Measurements from ENCODE around the gene DISC1.

DISC1 gene

GRCh38 chr1:231806623-231807495 is 180.3 kb downstream of the DISC1 start:
- DNase-seq (ENCODE audit: low read depth) = peak; percentile 50
- no peak overlapping the region for H3K4me3 ChIP-seq (replicated peaks; ENCODE audit: low read depth, low read length)
- TF ChIP-seq, protein P1, sequence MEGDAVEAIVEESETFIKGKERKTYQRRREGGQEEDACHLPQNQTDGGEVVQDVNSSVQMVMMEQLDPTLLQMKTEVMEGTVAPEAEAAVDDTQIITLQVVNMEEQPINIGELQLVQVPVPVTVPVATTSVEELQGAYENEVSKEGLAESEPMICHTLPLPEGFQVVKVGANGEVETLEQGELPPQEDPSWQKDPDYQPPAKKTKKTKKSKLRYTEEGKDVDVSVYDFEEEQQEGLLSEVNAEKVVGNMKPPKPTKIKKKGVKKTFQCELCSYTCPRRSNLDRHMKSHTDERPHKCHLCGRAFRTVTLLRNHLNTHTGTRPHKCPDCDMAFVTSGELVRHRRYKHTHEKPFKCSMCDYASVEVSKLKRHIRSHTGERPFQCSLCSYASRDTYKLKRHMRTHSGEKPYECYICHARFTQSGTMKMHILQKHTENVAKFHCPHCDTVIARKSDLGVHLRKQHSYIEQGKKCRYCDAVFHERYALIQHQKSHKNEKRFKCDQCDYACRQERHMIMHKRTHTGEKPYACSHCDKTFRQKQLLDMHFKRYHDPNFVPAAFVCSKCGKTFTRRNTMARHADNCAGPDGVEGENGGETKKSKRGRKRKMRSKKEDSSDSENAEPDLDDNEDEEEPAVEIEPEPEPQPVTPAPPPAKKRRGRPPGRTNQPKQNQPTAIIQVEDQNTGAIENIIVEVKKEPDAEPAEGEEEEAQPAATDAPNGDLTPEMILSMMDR (IDR thresholded peaks at IDR 0.05; ENCODE audit: low read length, missing control alignments) = peak; percentile 64

GRCh38 chr1:231807541-231807940 is 181.0 kb downstream of the DISC1 start:
- TF ChIP-seq, protein P1 (IDR thresholded peaks at IDR 0.05; ENCODE audit: low read length, missing control alignments) = no peak
- H3K4me3 ChIP-seq (replicated peaks; ENCODE audit: low read depth, low read length) = no peak overlapping the region
- DNase-seq (ENCODE audit: low read depth) = no peak

GRCh38 chr1:231808116-231808515 is 181.5 kb downstream of the DISC1 start:
- H3K4me3 ChIP-seq (replicated peaks; ENCODE audit: low read depth, low read length) = no peak overlapping the region
- no peak for DNase-seq (ENCODE audit: low read depth)
- TF ChIP-seq, protein P1 (IDR thresholded peaks at IDR 0.05; ENCODE audit: low read length, missing control alignments) = no peak

DNA sequence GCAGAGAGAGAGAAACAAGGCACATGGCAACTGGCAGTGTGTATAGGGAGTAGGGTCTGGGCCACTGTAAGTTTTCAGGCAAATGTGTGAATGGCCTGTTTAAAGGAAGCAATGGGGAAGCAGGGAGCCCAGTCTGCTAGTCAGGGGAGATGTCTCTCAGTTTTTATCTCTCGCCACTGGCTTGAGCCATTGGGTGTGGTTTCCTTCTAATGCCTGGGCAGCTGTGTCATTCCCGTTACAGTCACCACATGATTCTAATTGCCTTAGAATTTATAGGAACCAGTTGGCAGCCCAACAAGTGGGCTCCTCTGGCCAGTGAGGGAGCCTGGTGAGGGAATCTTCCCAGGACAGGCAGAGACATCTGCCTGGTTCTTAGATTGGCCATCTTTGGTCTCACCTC is 182.4 kb downstream of the DISC1 start:
- TF ChIP-seq, protein P1 (IDR thresholded peaks at IDR 0.05; ENCODE audit: low read length, missing control alignments) = no peak
- H3K4me3 ChIP-seq (replicated peaks; ENCODE audit: low read depth, low read length) = no peak overlapping the region
- DNase-seq (ENCODE audit: low read depth) = peak; percentile 65

- H3K4me3 ChIP-seq (replicated peaks; ENCODE audit: low read depth, low read length) = no peak overlapping the region
- DNase-seq (ENCODE audit: low read depth) = no peak
- TF ChIP-seq, protein P1 (IDR thresholded peaks at IDR 0.05; ENCODE audit: low read length, missing control alignments) = no peak
Measured at GRCh38 chr1:231810415-231810814, 183.8 kb downstream of the DISC1 start.

DNA sequence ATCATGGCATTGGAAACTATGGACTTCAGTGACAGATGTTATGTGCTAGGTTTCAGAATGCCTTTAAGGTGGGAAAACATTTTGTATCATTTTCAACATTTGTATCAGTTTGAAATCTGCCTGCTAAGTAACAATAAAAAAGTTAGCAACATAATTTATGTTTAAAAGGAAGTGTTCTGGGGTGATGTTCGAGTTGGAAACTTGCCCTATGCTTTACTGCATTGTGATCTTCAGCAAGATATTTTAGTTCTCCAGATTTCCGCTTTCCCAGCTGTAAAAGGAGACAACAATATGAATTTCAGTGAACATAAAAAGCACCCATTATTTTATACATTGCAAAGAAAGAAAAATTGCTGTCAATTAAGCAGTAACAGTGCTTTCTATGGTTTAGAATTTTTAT is 187.4 kb downstream of the DISC1 start:
- no peak overlapping the region for H3K4me3 ChIP-seq (replicated peaks; ENCODE audit: low read depth, low read length)
- no peak for DNase-seq (ENCODE audit: low read depth)
- TF ChIP-seq, protein P1 (IDR thresholded peaks at IDR 0.05; ENCODE audit: low read length, missing control alignments) = no peak

DNA sequence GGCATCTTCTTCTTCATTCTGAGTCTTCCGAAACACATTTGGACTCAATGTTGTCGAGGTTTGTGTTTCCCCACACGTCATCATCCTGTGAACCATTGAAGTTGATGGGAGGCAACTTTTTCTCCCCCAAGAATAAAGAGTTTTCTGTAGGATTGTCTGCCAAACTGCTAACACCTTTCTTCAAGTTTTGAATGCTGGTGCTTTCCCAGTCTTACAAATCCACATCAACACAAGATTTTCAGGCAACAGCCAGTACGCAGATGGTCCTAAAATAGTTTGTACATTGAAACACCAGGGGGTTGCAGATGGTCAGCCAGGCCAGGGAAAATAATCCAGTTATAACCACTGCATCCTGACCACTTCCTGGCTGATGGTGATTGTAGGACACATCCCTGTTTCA is 187.9 kb downstream of the DISC1 start:
- no peak for DNase-seq (ENCODE audit: low read depth)
- TF ChIP-seq, protein P1 (IDR thresholded peaks at IDR 0.05; ENCODE audit: low read length, missing control alignments) = no peak
- H3K4me3 ChIP-seq (replicated peaks; ENCODE audit: low read depth, low read length) = no peak overlapping the region
